Measurements from ENCODE around the gene ESRP2. TPM values are rescaled to one million over a fixed set of nuclear protein-coding genes. Genes with fewer than 3 reads are reported as not detected.

Gene ESRP2
- total and polyA plus RNA-seq, 2 donors (not counting 3 experiments of a cell fraction or from before 2014, with no cell fraction given): 0.57 to 0.66 TPM

GRCh38 chr16:68244903-68245853 lies 9.3 kb upstream of the ESRP2 start, which contains the start of gene PLA2G15:
PLA2G15 (plus strand) TSS chr16:68245373; CDS start chr16:68245427, 54 bp downstream.
- H3K79me2 ChIP-seq (ENCODE audit: control insufficient read depth, insufficient read depth, low read length): no peaks in the 10 kb centered on the region
- H3K4me2 ChIP-seq (ENCODE audit: insufficient read depth, low read length): peak within 1 kb of the TSS; percentile 71
- H3K27ac ChIP-seq (ENCODE audit: insufficient read depth, low read depth, low read length): no peak within 1 kb of the TSS
- dilution Hi-C loops (cut with MboI; ENCODE audit: extremely low pct_ligation_motif_present, low sequenced_read_pairs) (no loop called here), intact Hi-C loops (cut with micrococcal nuclease) (loop anchor here (2.0 kb wide), 1 partner anchor 20 kb away; the partner anchor contains the start of gene SLC7A6)
- H3K36me3 ChIP-seq (ENCODE audit: control insufficient read depth in 2 of 2, extremely low read depth in 1 of 2, insufficient read depth in 2 of 2, low read length in 2 of 2): no peaks in the 10 kb centered on the region
- DNase-seq (ENCODE audit: low read depth, low spot score): peak; percentile 93
- H2AFZ ChIP-seq (ENCODE audit: low read depth, low read length): peak within 1 kb of the TSS; percentile 97
- TF ChIP-seq, protein P1, sequence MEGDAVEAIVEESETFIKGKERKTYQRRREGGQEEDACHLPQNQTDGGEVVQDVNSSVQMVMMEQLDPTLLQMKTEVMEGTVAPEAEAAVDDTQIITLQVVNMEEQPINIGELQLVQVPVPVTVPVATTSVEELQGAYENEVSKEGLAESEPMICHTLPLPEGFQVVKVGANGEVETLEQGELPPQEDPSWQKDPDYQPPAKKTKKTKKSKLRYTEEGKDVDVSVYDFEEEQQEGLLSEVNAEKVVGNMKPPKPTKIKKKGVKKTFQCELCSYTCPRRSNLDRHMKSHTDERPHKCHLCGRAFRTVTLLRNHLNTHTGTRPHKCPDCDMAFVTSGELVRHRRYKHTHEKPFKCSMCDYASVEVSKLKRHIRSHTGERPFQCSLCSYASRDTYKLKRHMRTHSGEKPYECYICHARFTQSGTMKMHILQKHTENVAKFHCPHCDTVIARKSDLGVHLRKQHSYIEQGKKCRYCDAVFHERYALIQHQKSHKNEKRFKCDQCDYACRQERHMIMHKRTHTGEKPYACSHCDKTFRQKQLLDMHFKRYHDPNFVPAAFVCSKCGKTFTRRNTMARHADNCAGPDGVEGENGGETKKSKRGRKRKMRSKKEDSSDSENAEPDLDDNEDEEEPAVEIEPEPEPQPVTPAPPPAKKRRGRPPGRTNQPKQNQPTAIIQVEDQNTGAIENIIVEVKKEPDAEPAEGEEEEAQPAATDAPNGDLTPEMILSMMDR (IDR thresholded peaks at IDR 0.05; ENCODE audit: extremely low read depth in 1 of 2, insufficient read depth in 1 of 2, low read depth in 1 of 2, low read length in 2 of 2): no peak
- TF ChIP-seq POLR2A (IDR thresholded peaks at IDR 0.05; ENCODE audit: low read depth, low read length): peak; percentile 78
- TF ChIP-seq POLR2AphosphoS5 (IDR thresholded peaks at IDR 0.05; ENCODE audit: insufficient read depth, low read depth, low read length): peak; percentile 80
- no peak for TF ChIP-seq FOS (IDR thresholded peaks at IDR 0.05; ENCODE audit: borderline replicate concordance, insufficient read depth, low read length)
- peak; percentile 71 for FAIRE-seq
- H3K27me3 ChIP-seq (ENCODE audit: control insufficient read depth in 2 of 2, insufficient read depth in 2 of 2, low read length in 2 of 2): no peaks in the 10 kb centered on the region
- peaks cover 9% of the 10 kb centered on the region for H3K4me1 ChIP-seq (ENCODE audit: control insufficient read depth, extremely low read depth, insufficient read depth, low read length)
- H3K9me1 ChIP-seq (replicated peaks; ENCODE audit: control insufficient read depth, extremely low read depth, insufficient read depth, low read length): no peaks in the 10 kb centered on the region
- H4K20me1 ChIP-seq (replicated peaks; ENCODE audit: control insufficient read depth, extremely low read depth, insufficient read depth, low read length): no peaks in the 10 kb centered on the region
- ChIA-PET POLR2A (interaction anchor here (0.6 to 1.5 kb wide), 2 partner anchors 19 to 117 kb away, joined by 3 to 11 read pairs; partner anchors contain the start of gene SLC7A6), CTCF (interaction anchor here (0.8 to 2.3 kb wide), 8 partner anchors 14 to 140 kb away, joined by 3 to 11 read pairs (median 3); partner anchors contain the start of genes PRMT7, SLC7A6 and SLC7A6OS)
- BruUV-seq (replicated peaks): TSS peak; percentile 46
- peak within 1 kb of the TSS; percentile 65 for H3K9ac ChIP-seq (replicated peaks; ENCODE audit: extremely low read depth, insufficient read depth, low read length)
- H3K9me3 ChIP-seq (replicated peaks; ENCODE audit: control insufficient read depth, insufficient read depth, low read length): no peaks in the 10 kb centered on the region
- H3K4me3 ChIP-seq (replicated peaks in 1 of 3; ENCODE audit: insufficient read depth in 1 of 3, low read depth in 1 of 3, low read length in 3 of 3): peak within 1 kb of the TSS; percentile 85 to 98 (median 90)
